Measurements from ENCODE around the gene PRKAG2.

GRCh38 chr7:151793991-151794507 lies 82.9 kb downstream of the PRKAG2 start:
- no peak for TF ChIP-seq POLR2A (IDR thresholded peaks at IDR 0.05; ENCODE audit: control extremely low read depth in 1 of 2, low read depth in 2 of 2, low read length in 2 of 2)
- TF ChIP-seq MAFK (IDR thresholded peaks at IDR 0.05; ENCODE audit: low read depth, low read length): no peak
- no peak for TF ChIP-seq RBBP5 (IDR thresholded peaks at IDR 0.05; ENCODE audit: borderline replicate concordance, low read depth, low read length)
- TF ChIP-seq CTCF (IDR thresholded peaks at IDR 0.05; ENCODE audit: control extremely low read depth in 1 of 3, insufficient read depth in 1 of 3, low read depth in 1 of 3, low read length in 3 of 3): no peak
- TF ChIP-seq EP300 (IDR thresholded peaks at IDR 0.05; ENCODE audit: borderline replicate concordance in 1 of 2, low read depth in 2 of 2, low read length in 2 of 2): no peak
- no peak for TF ChIP-seq USF2 (IDR thresholded peaks at IDR 0.05; ENCODE audit: low read length)
- TF ChIP-seq MAX (IDR thresholded peaks at IDR 0.05): no peak
- no peak for TF ChIP-seq JUN (IDR thresholded peaks at IDR 0.05; ENCODE audit: low read depth, low read length)
- TF ChIP-seq E2F6 (IDR thresholded peaks at IDR 0.05): no peak
- no peak for TF ChIP-seq KDM5A (IDR thresholded peaks at IDR 0.05; ENCODE audit: low read length)

Measured in H1 (cell line).